OCI-LY1 (cell line): Measurements from ENCODE around the gene AMY1C.

ENCODE experiments used
- H2AFZ ChIP-seq: fragments of 200-600 bp; sonication (generic), shearing (Covaris generic); 2 replicates; pipeline ENCODE4 v1.6.0; 2014; ENCODE audit warnings: antibody characterized with exemption, mild to moderate bottlenecking, low read length
- H3F3A ChIP-seq: fragments of 200-600 bp; sonication (generic), shearing (Covaris generic); 2 replicates; pipeline ENCODE4 v1.6.0; 2014; ENCODE audit warnings: mild to moderate bottlenecking, antibody characterized with exemption, low read length, moderate library complexity; ENCODE audit not compliant: insufficient read depth
- H3K27ac ChIP-seq: fragments of 200-600 bp; sonication (generic); 2 replicates; pipeline ENCODE4 v1.5.1; 2014; ENCODE audit warnings: low read length, mixed run types, mild to moderate bottlenecking, low read depth; ENCODE audit not compliant: poor library complexity, severe bottlenecking
- H3K27me3 ChIP-seq: fragments of 200-600 bp; sonication (generic); 2 replicates; pipeline ENCODE4 v1.6.0; 2014; ENCODE audit warnings: antibody characterized with exemption, mild to moderate bottlenecking, low read length, moderate library complexity; ENCODE audit not compliant: insufficient read depth
- H3K36me3 ChIP-seq: fragments of 200-600 bp; sonication (generic); 2 replicates; pipeline ENCODE4 v1.6.1; 2014; ENCODE audit warnings: mild to moderate bottlenecking, antibody characterized with exemption, low read length, moderate library complexity, mixed read lengths; ENCODE audit not compliant: insufficient read depth
- H3K4me1 ChIP-seq: fragments of 200-600 bp; sonication (generic); 2 replicates; pipeline ENCODE4 v1.5.1; 2014; ENCODE audit warnings: mild to moderate bottlenecking, low read length, moderate library complexity; ENCODE audit not compliant: insufficient read depth, severe bottlenecking
- H3K4me2 ChIP-seq: fragments of 200-600 bp; sonication (generic), shearing (Covaris generic); 2 replicates; pipeline ENCODE4 v1.6.1; 2014; ENCODE audit warnings: low read length
- H3K4me3 ChIP-seq: fragments of 200-600 bp; sonication (generic); 2 replicates; pipeline ENCODE4 v1.5.1; 2014; ENCODE audit warnings: low read length, low read depth, mild to moderate bottlenecking, mixed read lengths; ENCODE audit not compliant: poor library complexity, severe bottlenecking
- H3K79me2 ChIP-seq: fragments of 200-600 bp; shearing (Covaris generic); 2 replicates; pipeline ENCODE4 v1.6.1; 2016; ENCODE audit warnings: mixed run types, low read length, mixed read lengths; ENCODE audit not compliant: insufficient read depth
- H3K9ac ChIP-seq: fragments of 200-600 bp; sonication (generic), shearing (Covaris generic); 2 replicates; pipeline ENCODE4 v1.6.1; 2014; ENCODE audit warnings: mild to moderate bottlenecking, low read length, mixed read lengths
- H3K9me2 ChIP-seq: fragments of 200-600 bp; sonication (generic), shearing (Covaris generic); 2 replicates; pipeline ENCODE4 v1.6.1; 2014; ENCODE audit warnings: low read depth, mild to moderate bottlenecking, low read length, mixed read lengths
- H3K9me3 ChIP-seq: fragments of 200-600 bp; shearing (Covaris generic); 2 replicates; pipeline ENCODE4 v1.6.1; 2014; ENCODE audit warnings: low read length, mixed read lengths
- H4K20me1 ChIP-seq: fragments of 200-600 bp; sonication (generic), shearing (Covaris generic); 2 replicates; pipeline ENCODE4 v1.6.0; 2016; ENCODE audit warnings: mild to moderate bottlenecking, low read length; ENCODE audit not compliant: insufficient read depth
- EZH2 ChIP-seq: fragments of 200-600 bp; sonication (generic), shearing (Covaris generic); IDR thresholded peaks from 2 replicates; pipeline ENCODE4 v1.8.0; 2017; ENCODE audit warnings: borderline replicate concordance, mixed run types, mild to moderate bottlenecking, antibody characterized with exemption, low read length, moderate library complexity, mixed read lengths
- TF ChIP-seq, protein P1 (sequence below): fragments of 200-600 bp; sonication (generic), shearing (Covaris generic); IDR thresholded peaks from 2 replicates; pipeline ENCODE4 v1.5.1; 2017; ENCODE audit warnings: mild to moderate bottlenecking, antibody characterized with exemption, low read length, moderate library complexity, mixed read lengths

AMY1C gene

DNA sequence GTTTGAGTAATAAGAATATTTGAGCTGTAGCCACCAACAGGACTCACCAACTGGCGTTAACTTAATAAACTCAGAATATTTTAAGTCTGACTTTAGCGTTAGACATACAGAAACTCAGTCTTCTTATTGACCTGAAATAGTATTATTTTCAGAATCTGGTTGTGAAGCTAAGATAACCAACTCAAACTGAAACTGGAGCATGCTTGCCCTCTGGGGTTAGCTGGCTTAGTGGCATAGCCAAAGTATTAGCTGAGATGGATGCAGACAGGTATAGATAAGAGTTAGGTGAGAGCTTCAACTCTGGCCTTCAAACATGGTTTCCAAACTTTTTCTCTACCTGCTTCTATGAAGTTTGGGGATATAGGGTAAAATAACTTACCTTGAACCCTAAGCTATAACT, 40.5 kb downstream of the AMY1C start:
- H3K4me1 ChIP-seq, result no peaks in the 10 kb centered on the region
- no peak for TF ChIP-seq EZH2
- TF ChIP-seq, protein P1, sequence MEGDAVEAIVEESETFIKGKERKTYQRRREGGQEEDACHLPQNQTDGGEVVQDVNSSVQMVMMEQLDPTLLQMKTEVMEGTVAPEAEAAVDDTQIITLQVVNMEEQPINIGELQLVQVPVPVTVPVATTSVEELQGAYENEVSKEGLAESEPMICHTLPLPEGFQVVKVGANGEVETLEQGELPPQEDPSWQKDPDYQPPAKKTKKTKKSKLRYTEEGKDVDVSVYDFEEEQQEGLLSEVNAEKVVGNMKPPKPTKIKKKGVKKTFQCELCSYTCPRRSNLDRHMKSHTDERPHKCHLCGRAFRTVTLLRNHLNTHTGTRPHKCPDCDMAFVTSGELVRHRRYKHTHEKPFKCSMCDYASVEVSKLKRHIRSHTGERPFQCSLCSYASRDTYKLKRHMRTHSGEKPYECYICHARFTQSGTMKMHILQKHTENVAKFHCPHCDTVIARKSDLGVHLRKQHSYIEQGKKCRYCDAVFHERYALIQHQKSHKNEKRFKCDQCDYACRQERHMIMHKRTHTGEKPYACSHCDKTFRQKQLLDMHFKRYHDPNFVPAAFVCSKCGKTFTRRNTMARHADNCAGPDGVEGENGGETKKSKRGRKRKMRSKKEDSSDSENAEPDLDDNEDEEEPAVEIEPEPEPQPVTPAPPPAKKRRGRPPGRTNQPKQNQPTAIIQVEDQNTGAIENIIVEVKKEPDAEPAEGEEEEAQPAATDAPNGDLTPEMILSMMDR, result no peak
- H3K27me3 ChIP-seq, result no peaks in the 10 kb centered on the region
- H3K4me2 ChIP-seq, result no peak overlapping the region
- H3K9ac ChIP-seq, result no peak overlapping the region
- no peaks in the 10 kb centered on the region for H3F3A ChIP-seq
- H3K79me2 ChIP-seq, result no peaks in the 10 kb centered on the region
- no peak overlapping the region for H3K27ac ChIP-seq
- H3K9me3 ChIP-seq, result no peaks in the 10 kb centered on the region
- H3K4me3 ChIP-seq, result no peak overlapping the region
- H2AFZ ChIP-seq, result no peak overlapping the region
- no peaks in the 10 kb centered on the region for H3K9me2 ChIP-seq
- no peaks in the 10 kb centered on the region for H4K20me1 ChIP-seq
- H3K36me3 ChIP-seq, result no peaks in the 10 kb centered on the region
